ENCODE measurements around the gene PHF21B.
"Not testable (repeated sequence)": the region's sequence is repeated elsewhere in the genome, so short reads cannot be mapped to it uniquely, and the experiment has no call there.

The PHF21B gene

GRCh38 chr22:44906248-44906936, 103.4 kb downstream of the PHF21B start:
- no peak overlapping the region for H3K27ac ChIP-seq (ENCODE audit: low read depth, low read length)
- peaks cover 70% of the 10 kb centered on the region for H3K36me3 ChIP-seq (ENCODE audit: control insufficient read depth, insufficient read depth, low read length)
- no peak overlapping the region for H3K9ac ChIP-seq (ENCODE audit: low read length)
- peaks cover 18% of the 10 kb centered on the region for H3K9me3 ChIP-seq (ENCODE audit: control insufficient read depth, insufficient read depth, low read depth, low read length)
- H3K4me3 ChIP-seq (ENCODE audit: low read depth, low read length): no peak overlapping the region
- no peaks in the 10 kb centered on the region for H3K4me1 ChIP-seq (ENCODE audit: control insufficient read depth, insufficient read depth, low read length)
- H3K27me3 ChIP-seq (ENCODE audit: control insufficient read depth, insufficient read depth, low read length): no peaks in the 10 kb centered on the region

- not testable (repeated sequence) for H3K9ac ChIP-seq (ENCODE audit: low read length); H3K4me1 ChIP-seq (ENCODE audit: control insufficient read depth, insufficient read depth, low read length); H3K27me3 ChIP-seq (ENCODE audit: control insufficient read depth, insufficient read depth, low read length); H3K27ac ChIP-seq (ENCODE audit: low read depth, low read length); H3K4me3 ChIP-seq (ENCODE audit: low read depth, low read length)
- Histone ChIP-seq H3K36me3 (ENCODE audit: control insufficient read depth, insufficient read depth, low read length) (peaks cover 62% of the 10 kb centered on the region), H3K9me3 (ENCODE audit: control insufficient read depth, insufficient read depth, low read depth, low read length) (peaks cover 19% of the 10 kb centered on the region)
Measured at GRCh38 chr22:44904492-44905152, 105.2 kb downstream of the PHF21B start.

- Histone ChIP-seq H3K36me3 (ENCODE audit: control insufficient read depth, insufficient read depth, low read length) (peaks cover 51% of the 10 kb centered on the region), H3K9me3 (ENCODE audit: control insufficient read depth, insufficient read depth, low read depth, low read length) (peaks cover 19% of the 10 kb centered on the region)
- H3K27ac ChIP-seq (ENCODE audit: low read depth, low read length); H3K9ac ChIP-seq (ENCODE audit: low read length); H3K4me1 ChIP-seq (ENCODE audit: control insufficient read depth, insufficient read depth, low read length); H3K27me3 ChIP-seq (ENCODE audit: control insufficient read depth, insufficient read depth, low read length); H3K4me3 ChIP-seq (ENCODE audit: low read depth, low read length): not testable (repeated sequence)
Measured at GRCh38 chr22:44903164-44903563, 106.6 kb downstream of the PHF21B start.

GRCh38 chr22:44901301-44901700, 108.5 kb downstream of the PHF21B start:
- H3K4me1 ChIP-seq (ENCODE audit: control insufficient read depth, insufficient read depth, low read length): no peaks in the 10 kb centered on the region

GRCh38 chr22:44898236-44898635, 111.6 kb downstream of the PHF21B start:
- Histone ChIP-seq H3K36me3 (ENCODE audit: control insufficient read depth, insufficient read depth, low read length) (peaks cover 35% of the 10 kb centered on the region), H3K4me3 (ENCODE audit: low read depth, low read length) (no peak overlapping the region), H3K9ac (ENCODE audit: low read length) (no peak overlapping the region), H3K9me3 (ENCODE audit: control insufficient read depth, insufficient read depth, low read depth, low read length) (peaks cover 19% of the 10 kb centered on the region), H3K27me3 (ENCODE audit: control insufficient read depth, insufficient read depth, low read length) (no peaks in the 10 kb centered on the region), H3K27ac (ENCODE audit: low read depth, low read length) (no peak overlapping the region), H3K4me1 (ENCODE audit: control insufficient read depth, insufficient read depth, low read length) (no peaks in the 10 kb centered on the region)

More at GRCh38 chr22:44901301-44901700, 108.5 kb downstream of the PHF21B start:
- no peak overlapping the region for H3K4me3 ChIP-seq (ENCODE audit: low read depth, low read length)
- no peak overlapping the region for H3K9ac ChIP-seq (ENCODE audit: low read length)
- peaks cover 19% of the 10 kb centered on the region for H3K9me3 ChIP-seq (ENCODE audit: control insufficient read depth, insufficient read depth, low read depth, low read length)
- H3K27ac ChIP-seq (ENCODE audit: low read depth, low read length): no peak overlapping the region
- H3K36me3 ChIP-seq (ENCODE audit: control insufficient read depth, insufficient read depth, low read length): peaks cover 34% of the 10 kb centered on the region
- H3K27me3 ChIP-seq (ENCODE audit: control insufficient read depth, insufficient read depth, low read length): no peaks in the 10 kb centered on the region

GRCh38 chr22:44895296-44896055, 114.3 kb downstream of the PHF21B start:
- H3K36me3 ChIP-seq (ENCODE audit: control insufficient read depth, insufficient read depth, low read length): peaks cover 34% of the 10 kb centered on the region

GRCh38 chr22:44894782-44895181, 115.0 kb downstream of the PHF21B start:
- Histone ChIP-seq H3K4me3 (ENCODE audit: low read depth, low read length) (no peak overlapping the region), H3K36me3 (ENCODE audit: control insufficient read depth, insufficient read depth, low read length) (peaks cover 40% of the 10 kb centered on the region), H3K4me1 (ENCODE audit: control insufficient read depth, insufficient read depth, low read length) (no peaks in the 10 kb centered on the region), H3K27me3 (ENCODE audit: control insufficient read depth, insufficient read depth, low read length) (no peaks in the 10 kb centered on the region), H3K27ac (ENCODE audit: low read depth, low read length) (no peak overlapping the region), H3K9me3 (ENCODE audit: control insufficient read depth, insufficient read depth, low read depth, low read length) (no peaks in the 10 kb centered on the region), H3K9ac (ENCODE audit: low read length) (no peak overlapping the region)

More at GRCh38 chr22:44895296-44896055, 114.3 kb downstream of the PHF21B start:
- no peaks in the 10 kb centered on the region for H3K9me3 ChIP-seq (ENCODE audit: control insufficient read depth, insufficient read depth, low read depth, low read length)
- no peaks in the 10 kb centered on the region for H3K4me1 ChIP-seq (ENCODE audit: control insufficient read depth, insufficient read depth, low read length)
- no peak overlapping the region for H3K4me3 ChIP-seq (ENCODE audit: low read depth, low read length)
- no peak overlapping the region for H3K27ac ChIP-seq (ENCODE audit: low read depth, low read length)
- H3K9ac ChIP-seq (ENCODE audit: low read length): no peak overlapping the region
- no peaks in the 10 kb centered on the region for H3K27me3 ChIP-seq (ENCODE audit: control insufficient read depth, insufficient read depth, low read length)

- no peak overlapping the region for H3K4me3 ChIP-seq (ENCODE audit: low read depth, low read length)
- H3K9ac ChIP-seq (ENCODE audit: low read length): no peak overlapping the region
- no peaks in the 10 kb centered on the region for H3K27me3 ChIP-seq (ENCODE audit: control insufficient read depth, insufficient read depth, low read length)
- H3K4me1 ChIP-seq (ENCODE audit: control insufficient read depth, insufficient read depth, low read length): no peaks in the 10 kb centered on the region
- no peaks in the 10 kb centered on the region for H3K9me3 ChIP-seq (ENCODE audit: control insufficient read depth, insufficient read depth, low read depth, low read length)
- no peak overlapping the region for H3K27ac ChIP-seq (ENCODE audit: low read depth, low read length)
- H3K36me3 ChIP-seq (ENCODE audit: control insufficient read depth, insufficient read depth, low read length): peaks cover 45% of the 10 kb centered on the region
Measured at GRCh38 chr22:44894321-44894720, 115.5 kb downstream of the PHF21B start.

- no peaks in the 10 kb centered on the region for H3K9me3 ChIP-seq (ENCODE audit: control insufficient read depth, insufficient read depth, low read depth, low read length)
- no peaks in the 10 kb centered on the region for H3K27me3 ChIP-seq (ENCODE audit: control insufficient read depth, insufficient read depth, low read length)
- H3K4me3 ChIP-seq (ENCODE audit: low read depth, low read length): no peak overlapping the region
- H3K27ac ChIP-seq (ENCODE audit: low read depth, low read length): no peak overlapping the region
- H3K9ac ChIP-seq (ENCODE audit: low read length): no peak overlapping the region
- H3K4me1 ChIP-seq (ENCODE audit: control insufficient read depth, insufficient read depth, low read length): peaks cover 2% of the 10 kb centered on the region
- peaks cover 45% of the 10 kb centered on the region for H3K36me3 ChIP-seq (ENCODE audit: control insufficient read depth, insufficient read depth, low read length)
Measured at GRCh38 chr22:44893731-44894080, 116.1 kb downstream of the PHF21B start.

GRCh38 chr22:44892803-44893730, 116.7 kb downstream of the PHF21B start:
- H3K9ac ChIP-seq (ENCODE audit: low read length): no peak overlapping the region
- peaks cover 45% of the 10 kb centered on the region for H3K36me3 ChIP-seq (ENCODE audit: control insufficient read depth, insufficient read depth, low read length)
- H3K4me3 ChIP-seq (ENCODE audit: low read depth, low read length): no peak overlapping the region
- H3K9me3 ChIP-seq (ENCODE audit: control insufficient read depth, insufficient read depth, low read depth, low read length): no peaks in the 10 kb centered on the region
- no peak overlapping the region for H3K27ac ChIP-seq (ENCODE audit: low read depth, low read length)
- peaks cover 7% of the 10 kb centered on the region for H3K4me1 ChIP-seq (ENCODE audit: control insufficient read depth, insufficient read depth, low read length)
- no peaks in the 10 kb centered on the region for H3K27me3 ChIP-seq (ENCODE audit: control insufficient read depth, insufficient read depth, low read length)

Data from HUES6 (cell line).